ENCODE measurements around the gene TRMO.
"Not testable (repeated sequence)": the region's sequence is repeated elsewhere in the genome, so short reads cannot be mapped to it uniquely, and the experiment has no call there.

TRMO gene, protein sequence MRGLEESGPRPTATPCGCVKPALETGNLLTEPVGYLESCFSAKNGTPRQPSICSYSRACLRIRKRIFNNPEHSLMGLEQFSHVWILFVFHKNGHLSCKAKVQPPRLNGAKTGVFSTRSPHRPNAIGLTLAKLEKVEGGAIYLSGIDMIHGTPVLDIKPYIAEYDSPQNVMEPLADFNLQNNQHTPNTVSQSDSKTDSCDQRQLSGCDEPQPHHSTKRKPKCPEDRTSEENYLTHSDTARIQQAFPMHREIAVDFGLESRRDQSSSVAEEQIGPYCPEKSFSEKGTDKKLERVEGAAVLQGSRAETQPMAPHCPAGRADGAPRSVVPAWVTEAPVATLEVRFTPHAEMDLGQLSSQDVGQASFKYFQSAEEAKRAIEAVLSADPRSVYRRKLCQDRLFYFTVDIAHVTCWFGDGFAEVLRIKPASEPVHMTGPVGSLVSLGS

DNA sequence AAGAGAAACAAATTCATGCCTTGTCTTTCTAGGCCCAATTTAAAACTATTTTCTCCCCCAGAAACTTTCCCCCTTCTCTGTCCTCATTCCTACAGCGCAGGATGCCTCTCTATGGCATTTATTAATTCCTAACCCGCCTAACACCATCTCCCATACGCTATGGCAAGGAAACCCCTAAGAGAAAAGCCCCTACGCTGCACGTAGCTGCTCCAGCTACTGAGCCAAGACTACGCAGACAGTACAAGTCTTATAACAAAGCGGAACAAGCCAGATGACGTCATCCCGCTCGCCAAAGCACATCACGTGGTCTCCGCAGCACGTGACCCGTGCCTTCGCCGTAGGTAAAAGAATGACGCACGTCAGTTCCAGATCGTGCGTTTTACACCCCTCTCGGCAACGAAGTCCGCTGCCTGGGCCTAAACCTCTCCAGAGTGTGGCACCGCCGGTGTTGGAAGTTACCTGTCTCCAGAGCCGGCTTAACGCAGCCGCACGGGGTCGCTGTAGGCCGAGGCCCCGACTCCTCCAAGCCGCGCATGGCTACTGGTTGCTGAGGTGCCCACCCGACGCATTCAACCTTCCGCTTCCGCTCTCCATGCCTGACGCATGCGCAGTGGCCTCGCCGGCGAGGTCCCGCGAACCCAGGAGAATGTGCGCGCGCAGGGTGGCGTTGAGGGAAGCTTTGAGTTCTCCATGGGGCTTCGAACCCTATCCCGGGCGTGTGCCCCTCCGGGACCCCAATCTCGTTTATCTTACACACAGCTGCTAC lies at the start of gene TRMO:
TRMO (minus strand) TSS at position 542 of the 766 bp plus-strand sequence; CDS start at position 535, 7 bp downstream.
- peak; percentile 99 for DNase-seq

DNA sequence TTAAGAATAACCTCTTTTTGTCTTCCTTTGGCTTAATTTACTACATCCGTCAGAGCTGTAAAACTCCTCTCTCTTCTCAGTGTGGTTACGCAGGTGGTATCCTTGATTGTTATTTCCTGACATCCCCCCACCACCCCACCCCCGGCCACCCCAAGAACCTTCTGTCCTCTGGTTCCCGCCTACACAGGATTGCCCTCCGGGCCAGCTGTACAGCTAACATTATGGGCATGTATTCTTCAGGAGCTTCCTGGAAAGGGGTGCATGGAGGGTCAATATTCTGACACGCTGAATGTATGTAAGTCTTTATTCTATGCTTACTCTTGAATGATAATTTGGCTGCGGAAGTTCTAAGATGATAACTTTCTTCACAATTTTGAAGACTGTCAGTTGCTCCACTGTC lies 47.9 kb upstream of the TRMO start:
- no peak for DNase-seq

DNA sequence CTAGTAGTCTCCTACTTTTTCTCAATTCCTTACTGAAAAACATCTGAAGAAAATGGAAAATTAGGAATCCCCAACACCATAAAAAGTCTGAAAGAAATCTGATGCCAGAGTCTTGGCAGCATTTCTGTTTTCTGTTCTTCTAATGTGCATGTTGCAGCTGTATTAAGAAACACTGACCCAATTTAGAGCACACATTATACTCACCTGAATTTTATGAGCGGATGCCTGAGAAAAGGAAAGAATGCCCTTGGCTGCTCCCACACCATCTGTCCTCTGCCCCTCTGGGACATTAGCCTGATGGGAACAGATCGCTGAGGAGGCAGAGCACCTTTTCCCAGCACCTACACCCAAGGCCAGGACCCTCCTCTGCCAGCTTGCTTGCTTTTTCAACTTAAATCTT lies 46.7 kb upstream of the TRMO start:
- DNase-seq: no peak

DNA sequence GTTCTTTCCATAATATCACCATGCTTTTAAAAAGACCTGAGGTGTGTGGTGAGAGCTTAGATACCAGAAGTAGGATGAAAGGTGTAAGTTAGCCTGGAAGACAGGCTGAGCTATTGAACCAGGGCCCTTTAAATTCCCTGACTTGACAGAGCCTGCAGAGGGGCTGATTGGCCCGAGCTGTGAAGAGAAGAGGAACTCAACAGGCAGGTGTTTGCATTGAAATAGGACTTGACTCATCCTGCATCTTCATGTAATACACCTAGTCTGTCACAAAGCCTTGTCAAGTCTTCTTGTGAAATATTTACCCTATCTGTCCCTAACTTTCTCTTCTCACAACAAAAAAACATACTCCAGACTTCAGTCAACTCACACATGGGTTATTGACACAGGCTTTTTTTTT lies 44.2 kb upstream of the TRMO start:
- no peak for DNase-seq

DNA sequence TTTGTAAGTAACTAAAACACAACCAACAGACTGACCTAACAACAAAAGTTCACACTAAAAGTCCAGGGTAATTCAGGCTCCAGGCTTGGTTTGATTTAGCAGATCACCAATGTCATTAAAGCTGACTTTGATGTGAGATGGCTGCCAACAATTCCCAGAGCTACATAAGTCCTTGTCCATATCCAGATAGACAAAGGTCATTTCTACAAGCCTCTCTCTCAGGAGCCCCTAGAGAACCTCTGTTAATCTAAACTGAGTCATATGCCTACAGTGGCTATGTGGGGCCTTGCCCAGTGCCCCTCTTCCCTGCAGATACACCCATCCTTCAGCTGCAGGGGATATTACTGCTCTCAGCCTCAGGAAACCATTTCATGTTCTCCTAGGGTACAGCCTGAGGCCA lies 42.6 kb upstream of the TRMO start:
- no peak for DNase-seq

DNA sequence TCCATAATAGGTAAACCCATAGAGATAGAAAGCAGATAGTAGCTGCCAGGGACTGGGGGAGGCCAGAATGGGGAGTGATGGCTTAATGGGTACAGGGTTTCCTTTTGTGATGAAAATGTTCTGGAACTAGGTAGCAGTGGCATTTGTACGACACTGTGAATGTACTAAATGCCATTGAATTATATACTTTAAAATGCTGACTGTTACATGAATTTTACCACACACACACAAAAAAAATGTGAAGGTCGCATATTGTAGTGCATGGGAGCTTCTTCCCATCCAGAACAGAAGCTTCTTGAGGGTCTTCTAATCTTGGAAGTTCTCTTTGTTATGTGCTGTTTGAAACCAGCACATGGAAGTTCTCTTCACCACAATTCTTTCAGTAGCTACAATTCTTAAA lies 40.9 kb upstream of the TRMO start:
- DNase-seq: no peak

DNA sequence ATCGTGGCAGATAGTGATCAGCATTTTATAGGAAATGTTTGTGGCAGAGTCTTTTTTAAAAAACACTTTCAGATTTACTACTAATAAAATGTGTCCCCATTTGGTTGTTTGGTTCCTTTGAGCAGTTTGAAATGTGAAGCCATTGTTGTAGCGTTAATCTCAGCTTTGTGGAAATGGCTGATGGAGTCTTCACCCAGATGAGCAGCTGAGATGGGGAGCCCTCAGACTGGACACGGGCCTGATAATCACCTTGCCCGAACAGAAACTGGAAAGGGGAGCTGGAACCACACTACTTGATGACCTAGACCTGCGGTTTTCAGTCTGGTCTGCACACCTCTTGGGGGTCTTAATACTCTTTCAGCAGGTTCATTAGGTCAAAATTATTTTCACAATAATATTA lies 40.3 kb upstream of the TRMO start:
- no peak for DNase-seq

DNA sequence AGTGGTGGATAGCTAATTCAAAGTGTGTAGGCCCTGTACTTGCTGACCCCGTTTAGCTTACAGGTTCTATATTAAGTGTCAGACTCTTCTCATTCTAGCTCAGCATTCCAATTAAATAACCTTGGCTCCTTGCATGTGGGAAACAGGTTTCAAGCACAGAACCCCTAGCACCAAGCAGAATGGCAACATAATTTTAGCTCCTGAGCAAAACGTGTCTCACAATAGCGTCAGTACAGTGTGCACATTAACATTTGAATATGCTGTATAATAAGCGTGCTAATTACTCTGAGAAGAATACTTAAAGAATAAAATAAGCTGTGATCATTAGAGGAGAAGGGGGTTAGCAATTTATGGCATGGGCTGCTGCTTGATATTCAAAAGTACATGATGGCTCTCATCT lies 39.8 kb upstream of the TRMO start:
- DNase-seq: no peak

DNA sequence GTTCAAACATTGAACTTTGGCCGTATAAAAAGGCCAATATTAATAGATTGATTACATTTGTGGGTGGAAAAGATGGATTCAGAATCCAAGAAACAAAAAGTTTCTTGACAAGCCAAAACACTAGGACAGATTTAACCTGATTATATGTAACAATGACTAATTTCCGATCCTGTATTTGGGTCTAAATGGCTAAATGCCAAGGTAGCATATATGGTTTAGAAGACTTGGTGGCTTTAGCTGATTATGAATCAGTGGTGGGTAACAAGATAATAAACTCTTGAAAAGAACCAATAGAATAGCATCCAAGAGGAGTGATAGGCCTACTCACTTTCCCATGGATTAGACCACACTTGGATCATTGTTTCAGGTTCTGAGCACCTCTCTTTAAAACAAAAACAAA lies 39.1 kb upstream of the TRMO start:
- DNase-seq: peak; percentile 58

DNA sequence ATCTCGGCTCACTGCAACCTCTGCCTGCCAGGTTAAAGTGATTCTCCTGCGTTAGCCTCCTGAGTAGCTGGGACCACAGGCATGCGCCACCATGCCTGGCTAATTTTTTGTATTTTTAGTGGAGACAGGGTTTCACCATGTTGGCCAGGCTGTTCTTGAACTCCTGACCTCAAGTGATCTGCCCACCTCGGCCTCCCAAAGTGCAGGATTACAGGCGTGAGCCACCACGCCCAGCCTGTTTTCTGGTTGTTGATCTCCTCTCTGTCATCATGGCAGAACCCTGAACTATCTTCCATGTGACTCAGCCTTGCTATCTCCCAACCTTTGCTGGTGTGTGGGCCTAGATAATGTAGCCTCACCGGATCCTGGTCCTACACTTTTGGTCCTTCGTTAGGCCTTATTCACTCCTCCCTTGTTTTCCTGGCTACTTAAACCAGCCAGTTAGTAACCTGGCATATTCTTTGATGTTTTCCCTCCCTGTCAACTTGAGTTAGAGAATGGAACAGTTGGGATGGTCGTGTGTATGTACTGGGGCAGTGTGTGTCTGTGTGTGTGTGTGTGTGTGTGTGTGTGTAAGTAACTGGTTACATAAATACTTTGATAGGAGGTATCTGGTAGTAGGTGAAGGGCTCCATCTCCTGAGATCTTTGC lies 38.5 kb upstream of the TRMO start:
- DNase-seq: peak; percentile 88

DNA sequence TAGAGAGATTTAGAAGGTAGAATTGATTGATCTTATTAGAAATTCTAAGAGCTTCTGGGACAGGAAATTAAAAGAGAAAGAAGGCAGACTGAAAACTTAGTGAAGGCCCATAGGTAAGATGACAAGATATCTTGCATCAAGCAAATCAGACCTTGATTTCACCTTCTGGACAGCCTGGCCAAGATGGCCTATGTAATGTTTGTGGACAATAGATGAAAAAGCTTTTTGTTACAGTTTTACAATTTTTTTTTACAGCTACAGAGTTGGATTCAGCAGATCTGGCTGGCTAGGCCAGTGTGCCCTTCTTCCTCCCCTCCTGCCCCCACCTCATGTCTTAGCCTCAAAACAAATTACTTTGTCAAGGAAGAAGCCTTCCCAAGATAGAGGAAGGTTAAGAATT lies 37.3 kb upstream of the TRMO start:
- no peak for DNase-seq

DNA sequence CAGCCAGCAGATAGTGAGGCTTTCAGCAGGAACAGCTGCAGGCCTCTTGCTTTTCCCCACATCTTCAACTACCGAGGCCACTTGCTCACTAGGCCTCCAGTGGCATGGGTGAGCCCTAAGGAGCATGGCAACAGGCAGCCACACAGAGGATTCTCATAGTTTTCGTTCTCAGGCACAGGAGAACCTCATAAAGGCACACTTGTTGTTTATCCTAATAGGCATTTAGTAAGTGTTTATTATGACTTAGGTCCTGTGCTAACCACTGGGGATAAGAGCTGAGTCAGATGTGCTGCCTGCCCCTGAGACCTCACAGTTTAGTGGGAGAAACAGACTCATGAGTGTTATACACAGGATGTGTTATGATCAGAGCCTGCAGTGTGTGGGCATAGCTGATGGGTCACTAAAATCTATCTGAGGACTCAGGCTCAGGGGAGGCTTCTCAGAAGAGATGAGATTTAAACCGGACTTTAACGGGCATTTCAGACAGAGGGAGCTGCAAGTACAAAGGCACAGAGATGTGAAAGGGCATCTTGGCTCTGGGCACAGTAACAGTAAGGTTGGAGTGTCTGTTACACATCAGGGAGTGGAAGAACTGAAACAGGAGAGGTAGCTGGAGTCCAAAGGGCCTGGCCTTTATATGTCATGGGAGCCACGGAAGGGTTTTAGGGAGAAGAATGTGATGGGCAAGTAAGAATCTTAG lies 36.7 kb upstream of the TRMO start:
- peak; percentile 32 for DNase-seq

DNA sequence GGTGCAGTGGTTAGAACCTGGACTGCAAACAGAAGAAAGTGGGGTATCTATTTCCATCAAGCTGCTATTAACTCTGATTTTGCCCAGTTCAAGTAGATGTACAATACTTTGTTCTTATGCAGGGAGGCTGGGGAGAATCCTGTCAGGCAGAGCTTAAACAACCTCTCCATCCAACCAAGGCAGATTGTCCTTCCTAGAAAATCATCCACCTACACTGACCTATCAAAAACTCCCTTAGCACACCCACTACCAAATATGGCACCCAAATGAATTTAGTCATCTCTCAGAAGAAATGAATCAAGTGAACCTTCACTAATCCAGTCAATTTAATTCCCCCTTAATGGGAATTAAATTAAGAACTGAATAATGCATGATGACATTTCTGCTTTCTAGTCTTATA lies 34.0 kb upstream of the TRMO start:
- no peak for DNase-seq

DNA sequence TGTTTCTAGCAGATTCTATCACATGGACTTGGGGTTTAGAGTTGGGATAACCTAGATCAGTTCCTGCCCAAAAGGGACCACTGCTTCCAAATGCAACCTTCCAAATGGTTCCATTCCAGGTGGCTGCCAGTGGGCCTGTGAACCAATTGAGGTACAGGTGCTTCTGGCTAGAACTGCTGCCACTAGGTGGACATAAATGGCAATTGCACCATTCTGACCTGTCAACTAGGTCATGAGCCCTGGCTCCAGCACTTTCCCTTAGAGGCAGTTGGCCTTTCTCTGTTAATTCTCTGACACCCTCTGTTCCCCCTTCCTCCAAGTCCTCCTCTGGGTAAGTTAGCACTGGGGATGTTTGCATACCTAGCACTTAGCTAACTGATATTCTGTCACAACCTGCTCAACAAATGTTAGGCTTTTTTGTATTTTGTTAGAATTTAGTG lies 32.3 kb upstream of the TRMO start:
- peak; percentile 87 for DNase-seq

DNA sequence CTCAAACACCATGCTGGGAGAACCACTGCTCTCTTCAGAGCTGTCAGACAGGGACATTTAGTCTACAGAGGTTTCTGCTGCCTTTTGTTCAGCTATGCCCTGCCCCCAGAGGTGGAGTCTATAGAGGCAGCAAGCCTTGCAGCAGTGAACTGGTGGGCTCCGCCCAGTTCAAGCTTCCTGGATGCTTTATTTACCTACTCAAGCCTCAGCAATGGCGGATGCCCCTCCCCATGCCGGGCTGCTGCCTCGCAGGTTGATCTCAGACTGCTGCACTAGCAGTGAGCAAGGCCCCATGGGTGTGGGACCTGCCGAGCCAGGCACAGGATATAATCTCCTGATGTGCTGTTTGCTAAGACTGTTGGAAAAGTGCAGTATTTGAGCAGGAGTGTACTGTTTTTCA lies 28.6 kb upstream of the TRMO start:
- not testable (repeated sequence) for DNase-seq

DNA sequence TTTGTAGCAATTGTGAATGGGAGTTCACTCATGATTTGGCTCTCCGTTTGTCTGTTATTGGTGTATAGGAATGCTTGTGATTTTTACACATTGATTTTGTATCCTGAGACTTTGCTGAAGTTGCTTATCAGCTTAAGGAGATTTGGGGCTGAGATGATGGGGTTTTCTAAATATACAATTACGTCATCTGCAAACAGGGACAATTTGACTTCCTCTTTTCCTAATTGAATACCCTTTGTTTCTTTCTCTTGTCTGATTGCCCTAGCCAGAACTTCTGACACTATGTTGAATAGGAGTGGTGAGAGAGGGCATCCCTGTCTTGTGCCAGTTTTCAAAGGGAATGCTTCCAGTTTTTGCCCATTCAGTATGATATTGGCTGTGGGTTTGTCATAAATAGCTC lies 24.8 kb upstream of the TRMO start:
- DNase-seq: not testable (repeated sequence)

DNA sequence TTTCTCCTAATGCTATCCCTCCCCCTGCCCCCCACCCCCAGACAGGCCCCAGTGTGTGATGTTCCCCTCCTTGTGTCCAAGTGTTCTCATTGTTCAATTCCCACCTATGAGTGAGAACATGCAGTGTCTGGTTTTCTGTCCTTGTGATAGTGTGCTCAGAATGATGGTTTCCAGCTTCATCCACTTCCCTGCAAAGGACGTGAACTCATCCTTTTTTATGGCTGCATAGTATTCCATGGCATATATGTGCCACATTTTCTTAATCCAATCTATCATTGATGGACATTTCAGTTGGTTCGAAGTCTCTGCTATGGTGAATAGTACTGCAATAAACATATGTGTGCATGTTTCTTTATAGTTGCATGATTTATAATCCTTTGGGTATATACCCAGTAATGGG lies 23.2 kb upstream of the TRMO start:
- DNase-seq: not testable (repeated sequence)

DNA sequence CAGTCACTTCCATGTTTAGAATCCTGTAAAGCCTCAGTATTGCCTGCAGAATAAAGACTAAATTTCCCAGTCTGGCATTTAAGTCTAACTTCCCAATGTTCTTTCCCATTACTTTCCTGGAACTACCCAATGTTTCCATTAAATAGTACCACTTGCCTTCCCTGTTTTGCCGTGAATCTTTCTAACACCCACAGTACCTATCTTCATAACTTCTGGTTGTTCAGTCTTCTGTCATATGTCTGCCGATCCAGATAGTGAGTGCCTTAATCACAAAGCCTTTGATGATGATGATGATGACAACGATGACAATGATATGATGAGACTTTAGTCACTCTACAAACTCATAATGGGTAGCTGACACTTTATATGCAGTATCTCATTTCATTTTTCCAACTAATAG lies 22.3 kb upstream of the TRMO start:
- DNase-seq: no peak

DNA sequence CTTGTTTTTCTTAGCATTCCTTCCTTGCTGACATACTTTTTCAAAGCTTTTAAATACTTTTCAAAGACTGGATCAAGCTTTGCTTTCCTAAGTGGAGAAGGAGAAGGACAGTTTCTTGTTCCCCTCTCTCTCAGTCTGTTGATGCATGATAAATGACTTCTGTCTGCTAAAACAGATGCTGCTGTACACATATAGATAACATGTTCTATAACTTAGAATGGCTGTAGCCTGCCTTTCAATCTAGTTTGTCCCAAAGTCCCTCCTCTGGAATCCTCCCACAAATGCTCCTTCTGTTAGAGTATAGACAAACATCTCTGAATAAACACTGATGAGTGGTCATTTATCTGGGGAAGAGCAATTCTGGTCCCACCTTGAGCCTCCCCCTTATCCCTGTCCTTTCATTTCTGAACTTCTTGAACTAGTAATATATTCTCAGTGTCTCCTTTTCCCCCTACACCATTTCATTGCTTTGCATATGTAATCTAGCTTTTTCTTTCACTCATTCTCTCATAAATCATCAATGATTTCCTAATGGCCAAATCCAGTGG lies 21.1 kb upstream of the TRMO start:
- peak; percentile 91 for DNase-seq

DNA sequence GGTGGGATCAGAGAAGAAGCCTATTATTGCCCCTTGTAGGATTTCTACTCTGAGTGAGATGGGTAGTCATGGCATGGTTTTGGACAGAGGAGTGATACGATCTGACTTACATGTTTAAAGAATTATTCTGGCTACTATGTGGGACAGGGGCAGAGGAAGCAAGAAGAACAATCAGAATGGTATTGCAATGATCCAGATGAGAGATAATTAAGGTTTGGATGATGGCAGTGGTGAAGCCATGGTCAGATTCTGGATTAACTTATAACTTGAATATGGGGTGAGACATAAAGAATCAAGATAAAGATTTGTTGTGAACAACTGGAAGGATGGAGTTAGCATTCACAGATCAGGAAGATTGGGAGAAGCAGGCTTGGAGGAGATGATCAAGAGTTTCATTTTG lies 19.0 kb upstream of the TRMO start:
- DNase-seq: no peak

DNA sequence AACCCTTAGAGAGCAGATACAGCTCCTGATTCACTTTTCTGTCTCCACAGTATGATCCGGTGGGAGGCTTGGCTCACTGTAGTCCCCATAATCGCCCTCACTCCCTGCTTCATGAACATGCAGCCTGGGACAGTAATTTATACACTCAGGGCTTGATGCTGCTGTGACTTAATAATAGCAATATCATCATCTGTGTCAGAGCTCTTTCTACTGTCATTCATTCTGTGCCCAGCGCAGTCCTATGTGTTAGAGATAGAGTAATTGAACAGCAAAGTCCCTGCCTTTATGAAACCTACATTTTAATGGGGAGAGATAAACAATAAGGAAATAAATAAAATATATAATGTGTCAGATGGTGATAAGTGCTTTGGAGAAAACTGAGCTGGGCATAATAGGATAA lies 18.4 kb upstream of the TRMO start:
- DNase-seq: peak; percentile 59

DNA sequence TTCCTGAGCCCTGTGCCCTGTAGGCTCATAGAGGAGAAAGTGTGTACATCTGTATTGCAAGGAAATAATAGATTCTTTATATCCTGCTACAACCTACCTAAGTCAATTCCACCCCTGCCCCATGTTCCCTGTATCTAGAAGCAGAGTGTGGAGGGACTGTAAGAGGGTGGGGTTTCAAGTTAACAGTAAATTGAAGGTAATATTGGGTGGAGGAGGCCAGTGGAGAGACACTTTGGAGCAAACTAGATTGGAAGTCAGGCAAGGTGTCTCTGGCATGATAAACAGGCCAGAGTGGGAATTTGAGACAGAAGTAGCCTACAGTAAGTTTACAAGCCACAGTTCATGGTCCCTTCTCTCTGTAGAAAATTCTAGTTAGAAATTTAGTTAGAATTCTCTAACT lies 17.9 kb upstream of the TRMO start:
- DNase-seq: peak; percentile 66

All from hematopoietic multipotent progenitor cell treated with erythropoietin and hydrocortisone succinate and interleukin-3 and kit ligand, for 4 days (in vitro differentiated cells).